SK-N-SH treated with all-trans-retinoic acid at 6 μM for 48 hours (cell line): Measurements from ENCODE around the gene SCAMP5.

ENCODE experiments used
- ARNTL ChIP-seq: fragments of 450-650 bp; formaldehyde crosslinking; IDR thresholded peaks from 2 replicates; pipeline ENCODE4 v1.5.0; 2020; ENCODE audit warnings: low read depth, mild to moderate bottlenecking, moderate library complexity, borderline replicate concordance
- CREB5 ChIP-seq: fragments of 250-450 bp; sonication (Bioruptor Pico); IDR thresholded peaks from 2 replicates; pipeline ENCODE4 v1.5.1; 2020; ENCODE audit warnings: low read depth, mild to moderate bottlenecking, moderate library complexity
- PATZ1 ChIP-seq: fragments of 250-450 bp; sonication (Bioruptor Pico); IDR thresholded peaks from 2 replicates; pipeline ENCODE4 v1.8.0; 2020; ENCODE audit warnings: mild to moderate bottlenecking, moderate library complexity, borderline replicate concordance
- TSHZ2 ChIP-seq: fragments of 250-450 bp; sonication (Bioruptor Pico); IDR thresholded peaks from 2 replicates; pipeline ENCODE4 v1.5.0; 2020; ENCODE audit warnings: mild to moderate bottlenecking, moderate library complexity

GRCh38 chr15:75037685-75038084 lies 42.3 kb downstream of the SCAMP5 start:
- TF ChIP-seq TSHZ2 (CRISPR knock-in tag), result no peak
- no peak for TF ChIP-seq ARNTL
- TF ChIP-seq CREB5 (CRISPR knock-in tag), result no peak
- no peak for TF ChIP-seq PATZ1 (CRISPR knock-in tag)
